H54 (cell line): ENCODE measurements around the gene CYP24A1.

Experiments used
- DNase-seq: peaks from one replicate; pipeline ENCODE4 v3.0.0; 2011; ENCODE audit warnings: low spot score, mixed read lengths; ENCODE audit not compliant: insufficient read length
- FAIRE-seq: peaks from 3 replicates; lab custom pipeline; 2011; peaks lifted over from hg19 to GRCh38; lab: Jason Lieb, UNC
- POLR2A ChIP-seq: IDR thresholded peaks from 2 replicates; pipeline ENCODE4 v1.6.1; 2011; ENCODE audit warnings: low read depth, mild to moderate bottlenecking, low read length

The CYP24A1 gene

GRCh38 chr20:54151511-54152226 lies 22.1 kb downstream of the CYP24A1 start:
- no peak for TF ChIP-seq POLR2A
- DNase-seq (no peak), FAIRE-seq (no peak)

GRCh38 chr20:54151075-54151439 lies 22.7 kb downstream of the CYP24A1 start:
- no peak for TF ChIP-seq POLR2A
- FAIRE-seq: no peak

GRCh38 chr20:54149765-54150264 lies 24.0 kb downstream of the CYP24A1 start:
- FAIRE-seq (no peak), DNase-seq (no peak)
- no peak for TF ChIP-seq POLR2A

More at GRCh38 chr20:54151075-54151439, 22.7 kb downstream of the CYP24A1 start:
- DNase-seq: no peak

DNA sequence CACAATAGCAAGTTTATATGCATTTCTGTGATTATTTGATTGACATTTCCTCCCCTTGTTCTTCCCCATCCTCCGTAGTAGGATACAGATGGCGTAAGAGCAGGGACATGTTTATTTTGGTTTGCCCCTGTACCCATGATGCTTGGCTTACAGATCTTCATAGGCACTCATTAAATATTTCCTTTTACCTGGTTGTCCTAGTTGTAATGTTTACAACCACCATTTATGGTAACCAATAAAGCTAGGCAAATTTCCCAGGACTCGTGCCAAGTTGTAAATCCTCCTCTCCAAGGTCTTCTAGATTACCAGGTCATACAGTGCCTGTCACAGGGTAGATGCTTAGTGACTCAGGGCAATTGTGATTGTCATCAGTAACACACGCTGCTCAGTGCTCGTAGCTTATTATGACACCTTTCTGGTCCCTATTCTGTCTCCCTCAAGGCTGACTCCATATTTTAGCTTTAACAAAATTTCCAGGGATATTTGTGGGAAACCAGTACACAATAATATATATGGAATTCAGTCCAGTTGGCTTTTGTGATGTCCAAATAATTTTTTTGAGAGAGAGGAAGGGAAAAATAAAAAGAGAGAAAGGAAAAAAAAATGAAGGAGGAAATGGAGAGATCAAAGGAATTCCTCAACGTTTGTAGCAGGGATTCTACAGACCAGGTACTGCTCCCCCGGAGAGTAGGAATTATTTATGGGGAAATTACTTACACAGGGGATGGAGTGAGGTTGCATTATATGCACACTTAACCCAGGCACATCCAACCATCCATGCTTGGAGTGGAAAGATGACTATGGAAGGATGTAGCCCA lies 24.6 kb downstream of the CYP24A1 start:
- no peak for TF ChIP-seq POLR2A
- FAIRE-seq: no peak
- DNase-seq: no peak

DNA sequence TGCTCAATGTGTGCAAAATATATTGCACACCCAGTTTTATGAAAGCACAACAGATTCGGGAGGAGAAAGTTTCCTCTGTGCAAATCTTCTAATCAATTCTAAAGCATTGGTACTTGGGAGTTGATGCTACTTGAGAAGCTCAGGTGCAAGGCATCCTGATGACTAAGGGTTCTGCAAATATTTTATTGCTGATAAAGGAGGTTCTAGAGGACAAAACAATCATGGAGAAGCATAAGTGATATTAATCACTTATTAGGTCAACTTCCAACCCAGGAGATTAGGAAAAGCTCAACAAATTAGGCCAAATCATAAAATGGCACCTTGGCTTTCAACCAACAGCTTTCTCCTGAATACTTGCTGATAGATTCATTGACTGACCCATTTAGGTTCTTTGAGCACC lies 27.1 kb downstream of the CYP24A1 start:
- DNase-seq (no peak), FAIRE-seq (no peak)
- no peak for TF ChIP-seq POLR2A

DNA sequence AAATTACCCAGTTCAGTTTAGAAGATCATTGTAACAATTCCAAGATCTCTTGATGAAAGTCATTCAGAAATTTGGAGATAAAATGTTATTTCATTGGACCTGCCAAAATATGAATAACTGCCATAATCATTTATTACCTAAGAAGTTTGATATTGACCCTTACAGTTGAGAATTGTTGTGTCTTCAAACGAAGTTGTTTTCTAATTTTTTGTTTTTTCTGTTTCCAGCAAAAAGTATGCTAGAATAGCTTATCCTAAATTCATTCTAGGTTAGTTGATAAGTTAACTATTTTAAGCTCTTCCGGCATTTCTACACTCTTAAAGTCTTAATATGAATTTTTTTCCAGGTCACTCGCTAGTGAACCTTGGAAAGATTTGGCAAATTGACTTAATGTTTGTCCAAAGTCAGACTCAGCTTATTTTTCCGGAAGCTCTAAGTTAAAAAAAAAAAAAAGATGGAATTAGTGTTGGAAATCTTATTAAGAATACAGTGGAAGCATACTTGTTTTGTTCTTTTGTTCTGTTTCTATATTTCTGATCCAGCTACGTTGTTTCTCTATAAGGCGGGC lies 28.9 kb downstream of the CYP24A1 start:
- no peak for DNase-seq
- no peak for TF ChIP-seq POLR2A
- no peak for FAIRE-seq

- DNase-seq: peak; percentile 28
- peak; percentile 43 for FAIRE-seq
- TF ChIP-seq POLR2A: no peak
Measured at GRCh38 chr20:54140927-54141566, 32.7 kb downstream of the CYP24A1 start.

GRCh38 chr20:54140486-54140885 lies 33.3 kb downstream of the CYP24A1 start:
- DNase-seq: no peak
- no peak for FAIRE-seq
- no peak for TF ChIP-seq POLR2A

DNA sequence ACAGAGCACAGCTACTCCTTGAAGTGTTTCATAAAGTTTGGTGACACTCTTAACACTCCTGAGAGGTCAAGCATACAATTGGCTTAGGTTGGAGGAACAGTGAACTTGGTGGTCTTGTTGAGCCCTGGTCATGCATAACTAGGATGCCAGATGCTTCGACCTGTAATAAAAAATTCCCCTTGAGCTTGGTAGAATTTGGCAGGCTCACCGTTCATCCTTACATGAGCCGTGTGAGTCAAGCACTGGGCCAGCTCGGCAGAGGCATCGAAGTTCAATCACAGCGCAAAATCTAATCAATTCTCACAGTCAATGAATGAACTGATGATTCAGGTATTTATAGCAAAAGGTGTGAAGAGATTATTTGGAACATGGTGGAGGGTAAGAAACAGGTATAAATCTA lies 33.7 kb downstream of the CYP24A1 start:
- no peak for TF ChIP-seq POLR2A
- DNase-seq: no peak
- no peak for FAIRE-seq

- no peak for FAIRE-seq
- no peak for DNase-seq
- no peak for TF ChIP-seq POLR2A
Measured at GRCh38 chr20:54139188-54139587, 34.6 kb downstream of the CYP24A1 start.

DNA sequence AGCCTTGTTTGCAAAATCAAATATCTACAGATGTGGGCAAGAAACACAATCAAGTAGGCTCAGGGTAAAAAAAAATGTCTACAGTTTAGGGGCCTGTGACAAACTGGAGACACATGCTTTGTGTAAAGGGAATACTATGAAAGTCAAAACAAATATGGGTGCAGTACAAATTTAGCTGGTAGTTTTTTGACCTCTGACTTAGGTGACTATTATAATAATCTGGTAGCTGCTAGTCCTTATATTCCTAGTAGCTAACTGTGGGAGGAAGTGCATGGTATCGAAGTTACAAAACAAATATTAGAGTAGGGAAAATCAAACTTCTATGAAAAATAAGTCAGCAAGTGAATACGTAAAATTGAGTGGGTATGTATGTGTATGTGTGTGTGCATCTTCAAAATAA lies 35.4 kb downstream of the CYP24A1 start:
- TF ChIP-seq POLR2A: no peak
- no peak for FAIRE-seq
- no peak for DNase-seq

DNA sequence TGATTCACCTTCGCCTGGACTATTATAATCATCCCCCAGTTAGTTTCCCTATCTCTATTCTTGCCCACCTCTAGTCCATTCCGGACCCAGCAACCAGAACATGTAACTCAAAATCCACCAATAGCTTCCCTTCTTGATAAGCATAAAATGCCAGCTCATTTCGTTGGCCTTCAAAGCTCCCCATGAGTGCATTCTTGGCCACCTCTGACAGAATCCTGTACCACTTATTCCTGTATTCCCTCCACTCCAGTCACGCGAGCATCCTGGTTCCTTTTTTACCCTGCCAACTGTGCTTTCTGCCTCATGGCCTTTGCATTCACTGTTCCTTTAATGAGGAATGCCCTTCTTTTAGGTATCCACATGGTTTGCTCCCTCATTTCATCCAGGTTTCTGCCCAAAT lies 36.7 kb downstream of the CYP24A1 start:
- TF ChIP-seq POLR2A: no peak
- DNase-seq (no peak), FAIRE-seq (no peak)

DNA sequence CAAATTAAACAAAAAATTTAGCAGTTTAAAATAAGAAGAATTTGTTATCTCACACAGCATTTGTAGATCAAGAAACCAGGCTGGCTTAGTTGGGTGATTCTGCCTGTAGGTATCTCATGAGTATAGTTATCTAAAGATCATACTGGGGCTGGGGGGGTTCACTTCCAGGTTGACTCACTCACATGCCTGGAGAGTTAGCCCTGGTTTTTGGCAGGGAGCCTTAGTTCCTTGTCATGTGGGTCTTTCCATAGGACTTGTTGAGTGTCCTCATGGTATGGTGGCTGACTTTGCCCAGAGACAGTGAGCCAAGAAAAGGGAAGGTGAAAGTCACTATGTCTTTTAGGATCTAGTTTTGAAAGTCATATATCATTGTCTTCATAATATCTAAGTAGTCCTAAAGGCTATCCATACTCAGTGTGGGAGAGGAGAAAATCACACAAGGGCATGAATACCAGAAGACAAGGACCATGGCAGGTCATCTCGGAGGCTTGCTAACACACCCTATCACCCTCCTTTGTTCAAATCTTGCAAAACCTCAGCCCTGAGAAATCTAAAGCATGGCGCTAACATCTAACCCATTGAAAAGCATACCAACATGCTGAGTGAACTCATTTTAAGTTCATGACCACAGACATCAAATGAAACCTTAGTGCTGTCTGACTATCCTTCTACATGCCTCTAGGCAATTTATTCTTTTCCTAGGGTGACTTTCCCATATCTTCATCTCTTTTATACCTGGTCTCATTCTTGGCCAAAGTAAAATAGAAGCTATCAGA lies 39.2 kb downstream of the CYP24A1 start:
- no peak for DNase-seq
- TF ChIP-seq POLR2A: no peak
- FAIRE-seq: no peak
